Tibial artery (tissue), 4 donors: ENCODE data around the gene SORCS1.

Source experiments
- DNase-seq, 2 donors: peaks; one replicate each; pipeline ENCODE4 v3.0.0-alpha.2; 2019
- H3K27ac ChIP-seq, 2 donors: fragments of 200-600 bp; sonication (generic) in 1 of 2; 1 replicate in 1 of 2; 2 replicates in 1 of 2; pipeline ENCODE4 v1.5.1; 2018 to 2019; ENCODE audit warnings: mild to moderate bottlenecking in 1 of 2
- H3K27me3 ChIP-seq, 2 donors: fragments of 200-600 bp; sonication (generic) in 1 of 2; one replicate each; pipeline versions ENCODE4 v1.5.1 to v1.6.0; 2016 to 2019
- H3K36me3 ChIP-seq, 3 donors: fragments of 200-600 bp; sonication (generic) in 2 of 3; one replicate each; pipeline ENCODE4 v1.5.1; 2016 to 2019; ENCODE audit warnings: mild to moderate bottlenecking in 2 of 3
- H3K4me1 ChIP-seq, 4 donors: fragments of 200-600 bp; sonication (generic) in 2 of 4; 1 replicate in 3 of 4; 2 replicates in 1 of 4; pipeline ENCODE4 v1.5.1; 2016 to 2019
- H3K4me3 ChIP-seq, 2 donors: fragments of 200-600 bp; sonication (generic) in 1 of 2; 1 replicate in 1 of 2; 2 replicates in 1 of 2; pipeline ENCODE4 v1.5.1; 2018 to 2019; ENCODE audit warnings: mild to moderate bottlenecking in 2 of 2
- H3K9me3 ChIP-seq, 3 donors: fragments of 200-600 bp; sonication (generic) in 1 of 3; one replicate each; pipeline ENCODE4 v1.5.1; 2016 to 2019
- CTCF ChIP-seq, 2 experiments: fragments of 200-600 bp in 1 of 2; fragments of 450-650 bp in 1 of 2; IDR thresholded peaks; one replicate each; pipeline ENCODE4 v1.5.1; 2017 to 2019; ENCODE audit warnings: antibody characterized with exemption in 2 of 2, mild to moderate bottlenecking in 1 of 2, moderate library complexity in 1 of 2
- intact Hi-C: fragments of 100-400 bp; cut with DNase I; formaldehyde crosslinking; loops from one replicate; pipeline ENCODE4 v1.15.0; 2023; ENCODE audit warnings: low total_unique reads

The SORCS1 gene

GRCh38 chr10:106981452-106982075, 182.9 kb downstream of the SORCS1 start:
- intact Hi-C loops, result no loop called here
- no peak for TF ChIP-seq CTCF (IDR thresholded peaks at IDR 0.05)
- no peaks in the 10 kb centered on the region for H3K36me3 ChIP-seq
- no peak overlapping the region for H3K4me3 ChIP-seq
- no peak for DNase-seq
- no peaks in the 10 kb centered on the region for H3K4me1 ChIP-seq
- H3K9me3 ChIP-seq, result no peaks in the 10 kb centered on the region
- no peaks in the 10 kb centered on the region for H3K27me3 ChIP-seq
- H3K27ac ChIP-seq, result no peak overlapping the region

- Histone ChIP-seq H3K27ac (no peak overlapping the region), H3K4me1 (no peaks in the 10 kb centered on the region), H3K36me3 (no peaks in the 10 kb centered on the region), H3K9me3 (no peaks in the 10 kb centered on the region), H3K4me3 (no peak overlapping the region), H3K27me3 (no peaks in the 10 kb centered on the region)
- DNase-seq, result no peak
- no peak for TF ChIP-seq CTCF (IDR thresholded peaks at IDR 0.05)
- intact Hi-C loops, result no loop called here
These were observed 183.7 kb downstream of the SORCS1 start for GRCh38 chr10:106980495-106981451.

GRCh38 chr10:106978756-106979155, 185.8 kb downstream of the SORCS1 start:
- TF ChIP-seq CTCF (IDR thresholded peaks at IDR 0.05), result no peak
- H3K4me3 ChIP-seq, result no peak overlapping the region
- no peaks in the 10 kb centered on the region for H3K27me3 ChIP-seq
- no peak overlapping the region for H3K27ac ChIP-seq
- DNase-seq, result no peak
- H3K9me3 ChIP-seq, result no peaks in the 10 kb centered on the region
- no peaks in the 10 kb centered on the region for H3K36me3 ChIP-seq
- intact Hi-C loops, result no loop called here
- H3K4me1 ChIP-seq, result no peaks in the 10 kb centered on the region

GRCh38 chr10:106973716-106974115, 190.8 kb downstream of the SORCS1 start:
- H3K36me3 ChIP-seq, result no peaks in the 10 kb centered on the region
- H3K27ac ChIP-seq, result no peak overlapping the region
- no peaks in the 10 kb centered on the region for H3K4me1 ChIP-seq
- H3K4me3 ChIP-seq, result no peak overlapping the region
- H3K27me3 ChIP-seq, result no peaks in the 10 kb centered on the region
- no peaks in the 10 kb centered on the region for H3K9me3 ChIP-seq
- no peak for TF ChIP-seq CTCF (IDR thresholded peaks at IDR 0.05)
- no peak for DNase-seq
- intact Hi-C loops, result no loop called here

- no peak for TF ChIP-seq CTCF (IDR thresholded peaks at IDR 0.05)
- Histone ChIP-seq H3K9me3 (no peaks in the 10 kb centered on the region), H3K27me3 (no peaks in the 10 kb centered on the region), H3K27ac (no peak overlapping the region), H3K36me3 (no peaks in the 10 kb centered on the region), H3K4me3 (no peak overlapping the region), H3K4me1 (no peaks in the 10 kb centered on the region)
- intact Hi-C loops, result no loop called here
- no peak for DNase-seq
These were observed 191.2 kb downstream of the SORCS1 start for GRCh38 chr10:106973288-106973687.
